GM12892 (cell line): ENCODE data around the gene RINL.

Source experiments
- POLR2A ChIP-seq: IDR thresholded peaks from 2 replicates; pipeline ENCODE4 v1.6.1; 2011; ENCODE audit warnings: low read depth, low read length, control low read depth
- POLR2AphosphoS5 ChIP-seq: IDR thresholded peaks from 2 replicates; pipeline ENCODE4 v1.6.1; 2011; ENCODE audit warnings: low read depth, low read length, control low read depth

- TF ChIP-seq POLR2AphosphoS5 (no peak), POLR2A (no peak)
These were observed 8.8 kb downstream of the RINL start for GRCh38 chr19:38869160-38869835.
